ENCODE data around the gene KLHL29.

GRCh38 chr2:23459032-23459431 lies 74.1 kb downstream of the KLHL29 start:
- TF ChIP-seq EZH2phosphoT487 (IDR thresholded peaks at IDR 0.05; ENCODE audit: insufficient read depth, low read depth) (no peak), EZH2 (IDR thresholded peaks at IDR 0.05; ENCODE audit: insufficient read depth, poor library complexity, severe bottlenecking) (no peak)

All from GM23248 (cell line).